Measurements from ENCODE around the gene BIRC2. TPM values are rescaled to one million over a fixed set of nuclear protein-coding genes. Genes with fewer than 3 reads are reported as not detected.

Gene BIRC2
- polyA plus RNA-seq, 2 of the 4 experiments (the other 2 are of a cell fraction), result 24.2 to 60.4 TPM

DNA sequence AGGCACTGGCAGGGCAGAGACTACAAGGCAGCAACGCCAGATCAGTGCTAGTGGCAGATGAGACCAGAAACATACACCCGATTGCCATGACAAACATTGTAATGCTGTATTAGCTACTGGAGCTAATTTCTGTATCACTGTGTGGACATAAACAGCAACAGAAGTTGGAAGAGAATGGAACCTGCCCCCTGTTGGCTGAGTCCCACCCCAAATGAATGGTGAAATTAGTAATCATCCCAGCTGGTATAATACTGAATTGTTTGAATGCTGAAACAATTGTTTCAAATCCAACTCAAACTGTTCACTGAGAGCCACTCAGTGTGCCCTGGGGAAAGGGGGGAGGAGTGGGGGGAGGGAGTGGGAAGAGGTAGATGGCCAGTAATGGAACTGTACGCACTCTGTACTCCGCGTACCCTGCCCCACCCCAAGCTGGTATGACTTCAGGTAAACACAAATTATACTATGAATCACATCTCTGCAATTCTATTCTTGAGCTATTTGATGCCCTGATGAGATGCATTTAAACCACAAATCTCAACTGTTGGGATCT lies 40.9 kb upstream of the BIRC2 start (continued):
- TF ChIP-seq NFE2L2 (conservative IDR thresholded peaks at IDR 0.05; ENCODE audit: low read length) (no peak), FOSL2 (IDR thresholded peaks at IDR 0.05) (no peak), FOSL2 (CRISPR knock-in tag; IDR thresholded peaks at IDR 0.05) (peak; percentile 60), HOXB5 (CRISPR knock-in tag; IDR thresholded peaks at IDR 0.05) (no peak), TFCP2L1 (CRISPR knock-in tag; IDR thresholded peaks at IDR 0.05) (no peak), SMC3 (IDR thresholded peaks at IDR 0.05) (no peak), JUN (IDR thresholded peaks at IDR 0.05) (no peak), ZNF302 (CRISPR knock-in tag; IDR thresholded peaks at IDR 0.05) (no peak), HEYL (CRISPR knock-in tag; IDR thresholded peaks at IDR 0.05) (no peak), CBX2 (IDR thresholded peaks at IDR 0.05; ENCODE audit: borderline replicate concordance, low read depth) (no peak), HOXA7 (CRISPR knock-in tag; IDR thresholded peaks at IDR 0.05) (no peak), NR3C1 (IDR thresholded peaks at IDR 0.05) (no peak), NPAS2 (CRISPR knock-in tag; IDR thresholded peaks at IDR 0.05; ENCODE audit: borderline replicate concordance) (no peak), POLR2A (IDR thresholded peaks at IDR 0.05; ENCODE audit: low read length) (no peak), CHD2 (IDR thresholded peaks at IDR 0.05; ENCODE audit: low read length, partially characterized antibody) (no peak), HDAC2 (IDR thresholded peaks at IDR 0.05) (no peak), FOSB (CRISPR knock-in tag; IDR thresholded peaks at IDR 0.05) (no peak), MYC (IDR thresholded peaks at IDR 0.05; ENCODE audit: borderline replicate concordance, low read length) (no peak), ESRRA (IDR thresholded peaks at IDR 0.05; ENCODE audit: borderline replicate concordance, low read length) (no peak), ZC3H11A (IDR thresholded peaks at IDR 0.05) (no peak), RFX5 (IDR thresholded peaks at IDR 0.05) (no peak), KDM1A (IDR thresholded peaks at IDR 0.05; ENCODE audit: low read depth) (no peak), HOXB13 (CRISPR knock-in tag; IDR thresholded peaks at IDR 0.05; ENCODE audit: low read depth) (no peak), POLR2AphosphoS2 (conservative IDR thresholded peaks at IDR 0.05; ENCODE audit: low read length) (no peak), SREBF2 (IDR thresholded peaks at IDR 0.05) (no peak)
- TF ChIP-seq, protein P1, sequence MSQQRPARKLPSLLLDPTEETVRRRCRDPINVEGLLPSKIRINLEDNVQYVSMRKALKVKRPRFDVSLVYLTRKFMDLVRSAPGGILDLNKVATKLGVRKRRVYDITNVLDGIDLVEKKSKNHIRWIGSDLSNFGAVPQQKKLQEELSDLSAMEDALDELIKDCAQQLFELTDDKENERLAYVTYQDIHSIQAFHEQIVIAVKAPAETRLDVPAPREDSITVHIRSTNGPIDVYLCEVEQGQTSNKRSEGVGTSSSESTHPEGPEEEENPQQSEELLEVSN (IDR thresholded peaks at IDR 0.05; ENCODE audit: borderline replicate concordance, low read depth), result no peak
- TF ChIP-seq, protein P2, sequence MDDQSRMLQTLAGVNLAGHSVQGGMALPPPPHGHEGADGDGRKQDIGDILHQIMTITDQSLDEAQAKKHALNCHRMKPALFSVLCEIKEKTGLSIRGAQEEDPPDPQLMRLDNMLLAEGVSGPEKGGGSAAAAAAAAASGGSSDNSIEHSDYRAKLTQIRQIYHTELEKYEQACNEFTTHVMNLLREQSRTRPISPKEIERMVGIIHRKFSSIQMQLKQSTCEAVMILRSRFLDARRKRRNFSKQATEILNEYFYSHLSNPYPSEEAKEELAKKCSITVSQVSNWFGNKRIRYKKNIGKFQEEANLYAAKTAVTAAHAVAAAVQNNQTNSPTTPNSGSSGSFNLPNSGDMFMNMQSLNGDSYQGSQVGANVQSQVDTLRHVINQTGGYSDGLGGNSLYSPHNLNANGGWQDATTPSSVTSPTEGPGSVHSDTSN (IDR thresholded peaks at IDR 0.05), result no peak
- TF ChIP-seq, protein P3, sequence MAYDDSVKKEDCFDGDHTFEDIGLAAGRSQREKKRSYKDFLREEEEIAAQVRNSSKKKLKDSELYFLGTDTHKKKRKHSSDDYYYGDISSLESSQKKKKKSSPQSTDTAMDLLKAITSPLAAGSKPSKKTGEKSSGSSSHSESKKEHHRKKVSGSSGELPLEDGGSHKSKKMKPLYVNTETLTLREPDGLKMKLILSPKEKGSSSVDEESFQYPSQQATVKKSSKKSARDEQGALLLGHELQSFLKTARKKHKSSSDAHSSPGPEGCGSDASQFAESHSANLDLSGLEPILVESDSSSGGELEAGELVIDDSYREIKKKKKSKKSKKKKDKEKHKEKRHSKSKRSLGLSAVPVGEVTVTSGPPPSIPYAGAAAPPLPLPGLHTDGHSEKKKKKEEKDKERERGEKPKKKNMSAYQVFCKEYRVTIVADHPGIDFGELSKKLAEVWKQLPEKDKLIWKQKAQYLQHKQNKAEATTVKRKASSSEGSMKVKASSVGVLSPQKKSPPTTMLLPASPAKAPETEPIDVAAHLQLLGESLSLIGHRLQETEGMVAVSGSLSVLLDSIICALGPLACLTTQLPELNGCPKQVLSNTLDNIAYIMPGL (CRISPR knock-in tag; IDR thresholded peaks at IDR 0.05; ENCODE audit: borderline replicate concordance), result no peak
- TF ChIP-seq, protein P4, sequence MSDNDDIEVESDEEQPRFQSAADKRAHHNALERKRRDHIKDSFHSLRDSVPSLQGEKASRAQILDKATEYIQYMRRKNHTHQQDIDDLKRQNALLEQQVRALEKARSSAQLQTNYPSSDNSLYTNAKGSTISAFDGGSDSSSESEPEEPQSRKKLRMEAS (IDR thresholded peaks at IDR 0.05), result peak; percentile 19; the same call in 1 of the 2 replicates
- TF ChIP-seq, protein P5, sequence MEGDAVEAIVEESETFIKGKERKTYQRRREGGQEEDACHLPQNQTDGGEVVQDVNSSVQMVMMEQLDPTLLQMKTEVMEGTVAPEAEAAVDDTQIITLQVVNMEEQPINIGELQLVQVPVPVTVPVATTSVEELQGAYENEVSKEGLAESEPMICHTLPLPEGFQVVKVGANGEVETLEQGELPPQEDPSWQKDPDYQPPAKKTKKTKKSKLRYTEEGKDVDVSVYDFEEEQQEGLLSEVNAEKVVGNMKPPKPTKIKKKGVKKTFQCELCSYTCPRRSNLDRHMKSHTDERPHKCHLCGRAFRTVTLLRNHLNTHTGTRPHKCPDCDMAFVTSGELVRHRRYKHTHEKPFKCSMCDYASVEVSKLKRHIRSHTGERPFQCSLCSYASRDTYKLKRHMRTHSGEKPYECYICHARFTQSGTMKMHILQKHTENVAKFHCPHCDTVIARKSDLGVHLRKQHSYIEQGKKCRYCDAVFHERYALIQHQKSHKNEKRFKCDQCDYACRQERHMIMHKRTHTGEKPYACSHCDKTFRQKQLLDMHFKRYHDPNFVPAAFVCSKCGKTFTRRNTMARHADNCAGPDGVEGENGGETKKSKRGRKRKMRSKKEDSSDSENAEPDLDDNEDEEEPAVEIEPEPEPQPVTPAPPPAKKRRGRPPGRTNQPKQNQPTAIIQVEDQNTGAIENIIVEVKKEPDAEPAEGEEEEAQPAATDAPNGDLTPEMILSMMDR (IDR thresholded peaks at IDR 0.05), result 0 out of 3 replicates have a peak, but pooled peaks have one; percentile 11
- TF ChIP-seq, protein P6, sequence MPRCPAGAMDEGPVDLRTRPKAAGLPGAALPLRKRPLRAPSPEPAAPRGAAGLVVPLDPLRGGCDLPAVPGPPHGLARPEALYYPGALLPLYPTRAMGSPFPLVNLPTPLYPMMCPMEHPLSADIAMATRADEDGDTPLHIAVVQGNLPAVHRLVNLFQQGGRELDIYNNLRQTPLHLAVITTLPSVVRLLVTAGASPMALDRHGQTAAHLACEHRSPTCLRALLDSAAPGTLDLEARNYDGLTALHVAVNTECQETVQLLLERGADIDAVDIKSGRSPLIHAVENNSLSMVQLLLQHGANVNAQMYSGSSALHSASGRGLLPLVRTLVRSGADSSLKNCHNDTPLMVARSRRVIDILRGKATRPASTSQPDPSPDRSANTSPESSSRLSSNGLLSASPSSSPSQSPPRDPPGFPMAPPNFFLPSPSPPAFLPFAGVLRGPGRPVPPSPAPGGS (IDR thresholded peaks at IDR 0.05), result no peak
- TF ChIP-seq, protein P7, sequence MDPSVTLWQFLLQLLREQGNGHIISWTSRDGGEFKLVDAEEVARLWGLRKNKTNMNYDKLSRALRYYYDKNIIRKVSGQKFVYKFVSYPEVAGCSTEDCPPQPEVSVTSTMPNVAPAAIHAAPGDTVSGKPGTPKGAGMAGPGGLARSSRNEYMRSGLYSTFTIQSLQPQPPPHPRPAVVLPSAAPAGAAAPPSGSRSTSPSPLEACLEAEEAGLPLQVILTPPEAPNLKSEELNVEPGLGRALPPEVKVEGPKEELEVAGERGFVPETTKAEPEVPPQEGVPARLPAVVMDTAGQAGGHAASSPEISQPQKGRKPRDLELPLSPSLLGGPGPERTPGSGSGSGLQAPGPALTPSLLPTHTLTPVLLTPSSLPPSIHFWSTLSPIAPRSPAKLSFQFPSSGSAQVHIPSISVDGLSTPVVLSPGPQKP (IDR thresholded peaks at IDR 0.05; ENCODE audit: low read depth, low read length), result no peak

Data from A549 (cell line).